ENCODE measurements around the gene DCTN5.
"Not testable (repeated sequence)": the region's sequence is repeated elsewhere in the genome, so short reads cannot be mapped to it uniquely, and the experiment has no call there.

DCTN5 gene

GRCh38 chr16:23615805-23616204 is 25.5 kb upstream of the DCTN5 start:
- H3K36me3 ChIP-seq (ENCODE audit: insufficient read depth, low read length), result peaks cover 65% of the 10 kb centered on the region
- no peak overlapping the region for H3K4me2 ChIP-seq (ENCODE audit: insufficient read depth, low read length)

GRCh38 chr16:23624092-23624491 is 17.2 kb upstream of the DCTN5 start:
- TF ChIP-seq CTCF (IDR thresholded peaks at IDR 0.05; ENCODE audit: borderline replicate concordance, extremely low read depth, low read length, poor library complexity, severe bottlenecking) (no peak), EZH2 (IDR thresholded peaks at IDR 0.05; ENCODE audit: borderline replicate concordance, low read depth, low read length, severe bottlenecking) (no peak)
- ATAC-seq (ENCODE audit: insufficient read depth, low read depth) (no peak), DNase-seq (no peak)
- Histone ChIP-seq H3K4me1 (ENCODE audit: insufficient read depth, low read length) (no peaks in the 10 kb centered on the region), H4K20me1 (ENCODE audit: insufficient read depth, low read length) (no peaks in the 10 kb centered on the region), H3K27ac (ENCODE audit: low read length) (no peak overlapping the region), H3K79me2 (ENCODE audit: insufficient read depth, low read length) (no peaks in the 10 kb centered on the region), H3K9me3 (ENCODE audit: insufficient read depth, low read length, severe bottlenecking) (no peaks in the 10 kb centered on the region), H3K4me2 (ENCODE audit: insufficient read depth, low read length) (no peak overlapping the region), H3K4me3 (ENCODE audit: low read depth in 1 of 2, low read length in 2 of 2) (no peak overlapping the region), H3K36me3 (ENCODE audit: insufficient read depth, low read length) (peaks cover 85% of the 10 kb centered on the region), H2AFZ (ENCODE audit: low read depth, low read length) (no peak overlapping the region), H3K9ac (ENCODE audit: low read depth, low read length) (no peak overlapping the region), H3K27me3 (ENCODE audit: insufficient read depth, low read length, poor library complexity) (no peaks in the 10 kb centered on the region)

More at GRCh38 chr16:23615805-23616204, 25.5 kb upstream of the DCTN5 start:
- H3K4me1 ChIP-seq (ENCODE audit: insufficient read depth, low read length), result no peaks in the 10 kb centered on the region
- no peak overlapping the region for H2AFZ ChIP-seq (ENCODE audit: low read depth, low read length)
- H3K9ac ChIP-seq (ENCODE audit: low read depth, low read length), result no peak overlapping the region
- DNase-seq, result no peak
- no peaks in the 10 kb centered on the region for H3K79me2 ChIP-seq (ENCODE audit: insufficient read depth, low read length)
- H3K27me3 ChIP-seq (ENCODE audit: insufficient read depth, low read length, poor library complexity), result no peaks in the 10 kb centered on the region
- H3K27ac ChIP-seq (ENCODE audit: low read length), result no peak overlapping the region
- H4K20me1 ChIP-seq (ENCODE audit: insufficient read depth, low read length), result no peaks in the 10 kb centered on the region
- H3K9me3 ChIP-seq (ENCODE audit: insufficient read depth, low read length, severe bottlenecking), result no peaks in the 10 kb centered on the region
- ATAC-seq (ENCODE audit: insufficient read depth, low read depth), result no peak
- TF ChIP-seq EZH2 (IDR thresholded peaks at IDR 0.05; ENCODE audit: borderline replicate concordance, low read depth, low read length, severe bottlenecking), result no peak
- no peak for TF ChIP-seq CTCF (IDR thresholded peaks at IDR 0.05; ENCODE audit: borderline replicate concordance, extremely low read depth, low read length, poor library complexity, severe bottlenecking)
- H3K4me3 ChIP-seq (ENCODE audit: low read depth in 1 of 2, low read length in 2 of 2), result no peak overlapping the region

- H3K9me3 ChIP-seq (ENCODE audit: insufficient read depth, low read length, severe bottlenecking), result no peaks in the 10 kb centered on the region
- DNase-seq, result no peak
- ATAC-seq (ENCODE audit: insufficient read depth, low read depth), result no peak
- H2AFZ ChIP-seq (ENCODE audit: low read depth, low read length), result no peak overlapping the region
- H3K9ac ChIP-seq (ENCODE audit: low read depth, low read length), result no peak overlapping the region
- H3K4me1 ChIP-seq (ENCODE audit: insufficient read depth, low read length), result peaks cover 7% of the 10 kb centered on the region; the same call in 1 of the 2 replicates
- TF ChIP-seq EZH2 (IDR thresholded peaks at IDR 0.05; ENCODE audit: borderline replicate concordance, low read depth, low read length, severe bottlenecking), result no peak
- TF ChIP-seq CTCF (IDR thresholded peaks at IDR 0.05; ENCODE audit: borderline replicate concordance, extremely low read depth, low read length, poor library complexity, severe bottlenecking), result no peak
- H3K27ac ChIP-seq (ENCODE audit: low read length), result no peak overlapping the region
- peaks cover 16% of the 10 kb centered on the region; the same call in 1 of the 2 replicates for H3K79me2 ChIP-seq (ENCODE audit: insufficient read depth, low read length)
- peaks cover 81% of the 10 kb centered on the region for H3K36me3 ChIP-seq (ENCODE audit: insufficient read depth, low read length)
- peaks cover 3% of the 10 kb centered on the region; the same call in 1 of the 2 replicates for H4K20me1 ChIP-seq (ENCODE audit: insufficient read depth, low read length)
- H3K27me3 ChIP-seq (ENCODE audit: insufficient read depth, low read length, poor library complexity), result no peaks in the 10 kb centered on the region
- no peak overlapping the region for H3K4me2 ChIP-seq (ENCODE audit: insufficient read depth, low read length)
- no peak overlapping the region for H3K4me3 ChIP-seq (ENCODE audit: low read depth in 1 of 2, low read length in 2 of 2)
These were observed 11.8 kb upstream of the DCTN5 start for GRCh38 chr16:23629516-23629915.

GRCh38 chr16:23631874-23632273 is 9.4 kb upstream of the DCTN5 start:
- H2AFZ ChIP-seq (ENCODE audit: low read depth, low read length); H3K9me3 ChIP-seq (ENCODE audit: insufficient read depth, low read length, severe bottlenecking); DNase-seq; H3K27me3 ChIP-seq (ENCODE audit: insufficient read depth, low read length, poor library complexity); ATAC-seq (ENCODE audit: insufficient read depth, low read depth); H3K4me3 ChIP-seq (ENCODE audit: low read depth in 1 of 2, low read length in 2 of 2); H3K4me1 ChIP-seq (ENCODE audit: insufficient read depth, low read length); H3K9ac ChIP-seq (ENCODE audit: low read depth, low read length); H4K20me1 ChIP-seq (ENCODE audit: insufficient read depth, low read length); H3K27ac ChIP-seq (ENCODE audit: low read length); H3K4me2 ChIP-seq (ENCODE audit: insufficient read depth, low read length): not testable (repeated sequence)
- peaks cover 20% of the 10 kb centered on the region; the same call in 1 of the 2 replicates for H3K79me2 ChIP-seq (ENCODE audit: insufficient read depth, low read length)
- H3K36me3 ChIP-seq (ENCODE audit: insufficient read depth, low read length), result peaks cover 82% of the 10 kb centered on the region

Measured in DND-41 (cell line).